WTC11 (cell line): ENCODE measurements around the gene LPCAT1. TPM values are rescaled to one million over a fixed set of nuclear protein-coding genes. Genes with fewer than 3 reads are reported as not detected.
"Not testable (repeated sequence)": the region's sequence is repeated elsewhere in the genome, so short reads cannot be mapped to it uniquely, and the experiment has no call there.

Experiments
- ATAC-seq: fragments of 200-7000 bp; cut with Tn5 transposase; 2 replicates; pipeline ENCODE4 v1.10.0; 2021; ENCODE audit warnings: mild to moderate bottlenecking, moderate library complexity
- CTCF ChIA-PET: fragments of 300-600 bp; sonication (Branson Sonifier 250); formaldehyde crosslinking; loops from one replicate; lab custom pipeline; 2021; ENCODE audit warnings: antibody characterized with exemption; lab: Charles Lee
- POLR2A ChIA-PET: fragments of 350-600 bp; sonication (Branson Sonifier 250); formaldehyde crosslinking; loops from one replicate; lab custom pipeline; 2021; ENCODE audit warnings: antibody characterized with exemption; lab: Charles Lee
- DNase-seq: peaks from one replicate; pipeline ENCODE4 v3.0.0; 2021; ENCODE audit warnings: low spot score
- H3K27ac Mint-ChIP-seq: 2 replicates; pipeline ENCODE4 v1.8.0; 2021; ENCODE audit warnings: mixed read lengths
- H3K27me3 Mint-ChIP-seq: 2 replicates; pipeline ENCODE4 v1.8.0; 2021; ENCODE audit warnings: low read depth, mild to moderate bottlenecking, moderate library complexity, mixed read lengths
- H3K36me3 Mint-ChIP-seq: 2 replicates; pipeline ENCODE4 v1.8.0; 2021; ENCODE audit warnings: mixed read lengths
- H3K4me1 Mint-ChIP-seq: 2 replicates; pipeline ENCODE4 v1.8.0; 2022; ENCODE audit warnings: mixed read lengths
- H3K4me3 Mint-ChIP-seq: 2 replicates; pipeline ENCODE4 v1.8.0; 2021; ENCODE audit warnings: mild to moderate bottlenecking, moderate library complexity, mixed read lengths
- H3K9me3 Mint-ChIP-seq: 2 replicates; pipeline ENCODE4 v1.8.0; 2021; ENCODE audit warnings: mixed read lengths
- ESRRA ChIP-seq: sonication (generic); formaldehyde crosslinking; IDR thresholded peaks from 2 replicates; pipeline ENCODE4 v1.8.1; 2022; ENCODE audit warnings: mild to moderate bottlenecking, missing genetic modification reagents, borderline replicate concordance
- FOXP1 ChIP-seq: sonication (generic); formaldehyde crosslinking; IDR thresholded peaks from 2 replicates; pipeline ENCODE4 v1.8.0; 2022; ENCODE audit warnings: missing genetic modification reagents, mild to moderate bottlenecking, moderate library complexity, borderline replicate concordance
- IRF2 ChIP-seq: sonication (generic); formaldehyde crosslinking; IDR thresholded peaks from 2 replicates; pipeline ENCODE4 v1.8.0; 2022; ENCODE audit warnings: low read depth, missing genetic modification reagents, borderline replicate concordance
- JAZF1 ChIP-seq: fragments of 250-450 bp; sonication (Bioruptor Pico); IDR thresholded peaks from 2 replicates; pipeline ENCODE4 v1.9.0; 2021; ENCODE audit warnings: moderate library complexity, mild to moderate bottlenecking, inconsistent platforms
- NFYB ChIP-seq: sonication (generic); formaldehyde crosslinking; conservative IDR thresholded peaks from 2 replicates; pipeline ENCODE4 v1.8.0; 2022; ENCODE audit warnings: low read depth, missing genetic modification reagents
- NR1H2 ChIP-seq: sonication (generic); formaldehyde crosslinking; IDR thresholded peaks from 2 replicates; pipeline ENCODE4 v1.9.0; 2021; ENCODE audit warnings: mild to moderate bottlenecking, moderate library complexity, missing genetic modification reagents
- NR2C2 ChIP-seq: sonication (generic); formaldehyde crosslinking; IDR thresholded peaks from 2 replicates; pipeline ENCODE4 v1.8.0; 2022; ENCODE audit warnings: mild to moderate bottlenecking, missing genetic modification reagents
- PRRX2 ChIP-seq: fragments of 250-450 bp; sonication (Bioruptor Pico); IDR thresholded peaks from 2 replicates; pipeline ENCODE4 v1.8.0; 2021; ENCODE audit warnings: mild to moderate bottlenecking
- RELA ChIP-seq: sonication (generic); formaldehyde crosslinking; IDR thresholded peaks from 2 replicates; pipeline ENCODE4 v1.8.1; 2022; ENCODE audit warnings: missing genetic modification reagents, mild to moderate bottlenecking, borderline replicate concordance
- SMAD4 ChIP-seq: sonication (generic); formaldehyde crosslinking; IDR thresholded peaks from 2 replicates; pipeline ENCODE4 v1.8.0; 2022; ENCODE audit warnings: mild to moderate bottlenecking, missing genetic modification reagents
- TP53 ChIP-seq: sonication (generic); formaldehyde crosslinking; IDR thresholded peaks from 2 replicates; pipeline ENCODE4 v1.8.1; 2023; ENCODE audit warnings: mild to moderate bottlenecking, missing genetic modification reagents
- ZNF138 ChIP-seq: sonication (generic); formaldehyde crosslinking; conservative IDR thresholded peaks from 2 replicates; pipeline ENCODE4 v1.8.1; 2022; ENCODE audit warnings: mild to moderate bottlenecking, moderate library complexity, missing genetic modification reagents
- ZNF317 ChIP-seq: sonication (generic); formaldehyde crosslinking; IDR thresholded peaks from 2 replicates; pipeline ENCODE4 v1.8.1; 2023; ENCODE audit warnings: low read depth, mild to moderate bottlenecking, moderate library complexity, missing genetic modification reagents, borderline replicate concordance
- total RNA-seq: library from RNA; stranded (reverse); gene quantifications from 3 replicates; pipeline ENCODE4 v1.2.3, GENCODE V29; 2021
- TF ChIP-seq, protein P1 (sequence below): sonication (generic); formaldehyde crosslinking; IDR thresholded peaks from 2 replicates; pipeline ENCODE4 v1.8.1; 2022; ENCODE audit warnings: missing genetic modification reagents, borderline replicate concordance
- TF ChIP-seq, protein P2 (sequence below): sonication (generic); formaldehyde crosslinking; IDR thresholded peaks from 2 replicates; pipeline ENCODE4 v1.8.1; 2022; ENCODE audit warnings: mild to moderate bottlenecking, moderate library complexity, missing genetic modification reagents
- TF ChIP-seq, protein P3 (sequence below): sonication (generic); formaldehyde crosslinking; IDR thresholded peaks from 2 replicates; pipeline ENCODE4 v1.8.1; 2022; ENCODE audit warnings: low read depth, mild to moderate bottlenecking, moderate library complexity, missing genetic modification reagents, borderline replicate concordance
- TF ChIP-seq, protein P4 (sequence below): sonication (generic); formaldehyde crosslinking; IDR thresholded peaks from 2 replicates; pipeline ENCODE4 v1.8.0; 2023; ENCODE audit warnings: missing genetic modification reagents
- TF ChIP-seq, protein P5 (sequence below): sonication (generic); formaldehyde crosslinking; IDR thresholded peaks from 2 replicates; pipeline ENCODE4 v1.8.0; 2022; ENCODE audit warnings: mild to moderate bottlenecking, missing genetic modification reagents
- TF ChIP-seq, protein P6 (sequence below): sonication (generic); formaldehyde crosslinking; conservative IDR thresholded peaks from 2 replicates; pipeline ENCODE4 v1.8.1; 2022; ENCODE audit warnings: mild to moderate bottlenecking, missing genetic modification reagents
- TF ChIP-seq, protein P7 (sequence below): sonication (generic); formaldehyde crosslinking; IDR thresholded peaks from 2 replicates; pipeline ENCODE4 v1.8.1; 2023; ENCODE audit warnings: mild to moderate bottlenecking, missing genetic modification reagents

Gene LPCAT1
- total RNA-seq, 1 experiment from 2014 or later = 206 TPM

DNA sequence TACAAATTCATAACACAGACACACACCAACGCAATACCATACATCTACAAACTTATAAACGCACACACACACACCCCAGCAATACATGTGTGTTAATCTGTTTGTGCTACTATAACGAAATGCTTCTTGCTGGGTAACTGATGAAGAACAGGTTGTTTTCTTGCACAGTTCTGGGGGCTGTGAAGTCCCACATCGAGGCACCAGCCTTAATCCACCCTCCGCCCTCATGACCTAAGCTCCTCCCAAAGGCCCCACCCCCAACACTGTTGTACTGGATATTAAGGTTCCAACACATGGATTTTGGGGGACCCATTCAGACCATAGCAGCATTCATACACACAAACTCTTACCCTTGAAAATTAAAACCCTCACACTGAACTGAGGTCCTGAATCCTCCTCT lies 38.8 kb upstream of the LPCAT1 start:
- no peak overlapping the region for H3K27ac Mint-ChIP-seq
- no peak for ATAC-seq
- H3K4me1 Mint-ChIP-seq = no peaks in the 10 kb centered on the region
- no peak overlapping the region for H3K4me3 Mint-ChIP-seq
- peaks cover 26% of the 10 kb centered on the region for H3K9me3 Mint-ChIP-seq
- CTCF ChIA-PET = interaction anchor here (1.0 kb wide), 1 partner anchor 31 kb away, joined by 3 read pairs; no protein-coding TSS in a partner anchor
- no peaks in the 10 kb centered on the region for H3K27me3 Mint-ChIP-seq
- H3K36me3 Mint-ChIP-seq = no peaks in the 10 kb centered on the region
- no peak for TF ChIP-seq NR1H2 (CRISPR knock-in tag)
- POLR2A ChIA-PET = no interaction called here
- DNase-seq = no peak

DNA sequence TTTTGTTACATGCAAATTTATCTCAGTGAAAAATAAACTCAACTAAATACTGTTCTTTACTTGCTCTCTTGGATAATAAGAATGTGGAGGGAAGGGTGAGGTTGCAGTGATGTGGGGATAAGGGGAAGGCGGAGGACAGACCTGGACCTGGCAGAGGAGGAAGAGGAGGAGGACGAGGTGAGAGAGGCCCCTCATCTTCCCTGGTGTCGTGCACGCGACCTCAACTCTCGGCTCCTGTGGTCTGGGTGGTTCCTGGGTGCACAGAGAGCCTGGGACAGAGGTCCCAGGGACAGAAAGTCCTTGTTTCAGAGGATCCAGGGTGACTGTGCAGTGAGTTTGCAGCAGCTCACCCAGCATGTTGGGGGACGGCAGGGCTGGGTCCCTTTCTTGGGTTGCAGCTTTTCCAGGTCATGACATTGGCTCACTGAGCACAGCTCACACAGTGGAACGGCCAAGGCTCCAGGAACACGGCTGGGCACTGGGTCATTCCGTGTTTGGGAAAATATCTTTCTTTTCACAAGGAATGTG lies 37.7 kb upstream of the LPCAT1 start:
- Mint-ChIP-seq H3K9me3 (peaks cover 26% of the 10 kb centered on the region), H3K27ac (peak overlapping the region; percentile 0; the same call in 1 of the 2 replicates), H3K4me1 (no peaks in the 10 kb centered on the region), H3K36me3 (no peaks in the 10 kb centered on the region), H3K4me3 (no peak overlapping the region), H3K27me3 (no peaks in the 10 kb centered on the region)
- DNase-seq (no peak), ATAC-seq (no peak)
- POLR2A ChIA-PET = no interaction called here
- CTCF ChIA-PET = no interaction called here
- TF ChIP-seq, protein P1, sequence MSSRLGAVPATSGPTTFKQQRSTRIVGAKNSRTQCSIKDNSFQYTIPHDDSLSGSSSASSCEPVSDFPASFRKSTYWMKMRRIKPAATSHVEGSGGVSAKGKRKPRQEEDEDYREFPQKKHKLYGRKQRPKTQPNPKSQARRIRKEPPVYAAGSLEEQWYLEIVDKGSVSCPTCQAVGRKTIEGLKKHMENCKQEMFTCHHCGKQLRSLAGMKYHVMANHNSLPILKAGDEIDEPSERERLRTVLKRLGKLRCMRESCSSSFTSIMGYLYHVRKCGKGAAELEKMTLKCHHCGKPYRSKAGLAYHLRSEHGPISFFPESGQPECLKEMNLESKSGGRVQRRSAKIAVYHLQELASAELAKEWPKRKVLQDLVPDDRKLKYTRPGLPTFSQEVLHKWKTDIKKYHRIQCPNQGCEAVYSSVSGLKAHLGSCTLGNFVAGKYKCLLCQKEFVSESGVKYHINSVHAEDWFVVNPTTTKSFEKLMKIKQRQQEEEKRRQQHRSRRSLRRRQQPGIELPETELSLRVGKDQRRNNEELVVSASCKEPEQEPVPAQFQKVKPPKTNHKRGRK = no peak
- TF ChIP-seq, protein P2, sequence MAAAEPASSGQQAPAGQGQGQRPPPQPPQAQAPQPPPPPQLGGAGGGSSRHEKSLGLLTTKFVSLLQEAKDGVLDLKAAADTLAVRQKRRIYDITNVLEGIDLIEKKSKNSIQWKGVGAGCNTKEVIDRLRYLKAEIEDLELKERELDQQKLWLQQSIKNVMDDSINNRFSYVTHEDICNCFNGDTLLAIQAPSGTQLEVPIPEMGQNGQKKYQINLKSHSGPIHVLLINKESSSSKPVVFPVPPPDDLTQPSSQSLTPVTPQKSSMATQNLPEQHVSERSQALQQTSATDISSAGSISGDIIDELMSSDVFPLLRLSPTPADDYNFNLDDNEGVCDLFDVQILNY (CRISPR knock-in tag) = no peak
- TF ChIP-seq, protein P3, sequence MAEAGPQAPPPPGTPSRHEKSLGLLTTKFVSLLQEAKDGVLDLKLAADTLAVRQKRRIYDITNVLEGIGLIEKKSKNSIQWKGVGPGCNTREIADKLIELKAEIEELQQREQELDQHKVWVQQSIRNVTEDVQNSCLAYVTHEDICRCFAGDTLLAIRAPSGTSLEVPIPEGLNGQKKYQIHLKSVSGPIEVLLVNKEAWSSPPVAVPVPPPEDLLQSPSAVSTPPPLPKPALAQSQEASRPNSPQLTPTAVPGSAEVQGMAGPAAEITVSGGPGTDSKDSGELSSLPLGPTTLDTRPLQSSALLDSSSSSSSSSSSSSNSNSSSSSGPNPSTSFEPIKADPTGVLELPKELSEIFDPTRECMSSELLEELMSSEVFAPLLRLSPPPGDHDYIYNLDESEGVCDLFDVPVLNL = no peak
- TF ChIP-seq ESRRA (CRISPR knock-in tag) (no peak), NFYB (CRISPR knock-in tag) (no peak), TP53 (CRISPR knock-in tag) (no peak)
- TF ChIP-seq, protein P4, sequence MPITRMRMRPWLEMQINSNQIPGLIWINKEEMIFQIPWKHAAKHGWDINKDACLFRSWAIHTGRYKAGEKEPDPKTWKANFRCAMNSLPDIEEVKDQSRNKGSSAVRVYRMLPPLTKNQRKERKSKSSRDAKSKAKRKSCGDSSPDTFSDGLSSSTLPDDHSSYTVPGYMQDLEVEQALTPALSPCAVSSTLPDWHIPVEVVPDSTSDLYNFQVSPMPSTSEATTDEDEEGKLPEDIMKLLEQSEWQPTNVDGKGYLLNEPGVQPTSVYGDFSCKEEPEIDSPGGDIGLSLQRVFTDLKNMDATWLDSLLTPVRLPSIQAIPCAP (CRISPR knock-in tag) = no peak

DNA sequence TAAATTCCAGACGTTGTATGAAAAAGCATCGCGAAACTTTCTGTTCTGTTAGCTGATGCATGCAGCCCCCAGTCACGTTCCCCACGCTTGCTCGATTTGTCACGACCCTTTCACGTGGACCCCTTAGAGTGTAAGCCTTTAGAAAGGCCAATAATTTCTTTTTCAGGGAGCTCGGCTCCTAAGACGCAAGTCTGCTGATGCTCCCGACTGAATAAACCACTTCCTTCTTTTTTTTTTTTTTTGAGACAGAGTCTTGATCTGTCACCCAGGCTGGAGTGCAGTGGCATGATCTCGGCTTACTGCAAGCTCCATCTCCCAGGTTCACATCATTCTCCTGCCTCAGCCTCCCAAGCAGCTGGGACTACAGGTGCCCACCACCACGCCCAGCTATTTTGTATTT lies 36.7 kb upstream of the LPCAT1 start:
- H3K9me3 Mint-ChIP-seq = peaks cover 26% of the 10 kb centered on the region
- H3K4me3 Mint-ChIP-seq, H3K27ac Mint-ChIP-seq, H3K27me3 Mint-ChIP-seq, H3K4me1 Mint-ChIP-seq, POLR2A ChIA-PET, DNase-seq, ATAC-seq, H3K36me3 Mint-ChIP-seq: not testable (repeated sequence)
- CTCF ChIA-PET = interaction anchor here (1.1 to 2.0 kb wide), 3 partner anchors 9 to 92 kb away, joined by 3 to 5 read pairs (median 4); no protein-coding TSS in a partner anchor

DNA sequence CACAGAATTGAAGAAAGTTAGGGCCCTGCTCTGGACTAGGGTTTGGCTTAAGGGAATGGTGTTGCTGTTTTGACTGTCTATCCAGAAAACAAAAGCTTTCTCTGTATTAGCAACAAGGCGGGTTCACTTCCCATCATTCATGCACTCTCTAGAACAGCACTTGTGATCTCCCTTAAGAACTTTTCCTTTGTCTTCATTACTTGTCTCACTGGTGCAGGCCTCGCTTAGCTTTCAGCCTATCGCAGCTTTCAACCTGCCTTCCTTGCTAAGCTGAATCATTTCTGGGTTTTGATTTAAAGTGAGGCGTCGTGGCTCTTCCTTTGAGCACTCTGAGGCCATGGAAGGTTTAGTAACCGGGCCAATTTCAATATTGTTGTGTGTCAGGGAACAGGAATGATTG lies 35.2 kb upstream of the LPCAT1 start:
- Mint-ChIP-seq H3K36me3 (no peaks in the 10 kb centered on the region), H3K4me3 (no peak overlapping the region), H3K4me1 (no peaks in the 10 kb centered on the region), H3K27me3 (no peaks in the 10 kb centered on the region), H3K27ac (no peak overlapping the region), H3K9me3 (peaks cover 26% of the 10 kb centered on the region)
- ChIA-PET POLR2A (no interaction called here), CTCF (interaction anchor here (2.0 kb wide), 1 partner anchor 91 kb away, joined by 5 read pairs; no protein-coding TSS in a partner anchor)
- no peak for ATAC-seq
- DNase-seq = no peak
- TF ChIP-seq, protein P5, sequence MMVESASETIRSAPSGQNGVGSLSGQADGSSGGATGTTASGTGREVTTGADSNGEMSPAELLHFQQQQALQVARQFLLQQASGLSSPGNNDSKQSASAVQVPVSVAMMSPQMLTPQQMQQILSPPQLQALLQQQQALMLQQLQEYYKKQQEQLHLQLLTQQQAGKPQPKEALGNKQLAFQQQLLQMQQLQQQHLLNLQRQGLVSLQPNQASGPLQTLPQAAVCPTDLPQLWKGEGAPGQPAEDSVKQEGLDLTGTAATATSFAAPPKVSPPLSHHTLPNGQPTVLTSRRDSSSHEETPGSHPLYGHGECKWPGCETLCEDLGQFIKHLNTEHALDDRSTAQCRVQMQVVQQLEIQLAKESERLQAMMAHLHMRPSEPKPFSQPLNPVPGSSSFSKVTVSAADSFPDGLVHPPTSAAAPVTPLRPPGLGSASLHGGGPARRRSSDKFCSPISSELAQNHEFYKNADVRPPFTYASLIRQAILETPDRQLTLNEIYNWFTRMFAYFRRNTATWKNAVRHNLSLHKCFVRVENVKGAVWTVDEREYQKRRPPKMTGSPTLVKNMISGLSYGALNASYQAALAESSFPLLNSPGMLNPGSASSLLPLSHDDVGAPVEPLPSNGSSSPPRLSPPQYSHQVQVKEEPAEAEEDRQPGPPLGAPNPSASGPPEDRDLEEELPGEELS (CRISPR knock-in tag) = no peak
- no peak for TF ChIP-seq FOXP1 (CRISPR knock-in tag)
- no peak for TF ChIP-seq RELA (CRISPR knock-in tag)
- TF ChIP-seq ZNF138 (CRISPR knock-in tag) = no peak
- TF ChIP-seq IRF2 (CRISPR knock-in tag) = no peak
- no peak for TF ChIP-seq JAZF1 (CRISPR knock-in tag)
- TF ChIP-seq, protein P6, sequence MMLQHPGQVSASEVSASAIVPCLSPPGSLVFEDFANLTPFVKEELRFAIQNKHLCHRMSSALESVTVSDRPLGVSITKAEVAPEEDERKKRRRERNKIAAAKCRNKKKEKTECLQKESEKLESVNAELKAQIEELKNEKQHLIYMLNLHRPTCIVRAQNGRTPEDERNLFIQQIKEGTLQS (CRISPR knock-in tag) = no peak
- TF ChIP-seq, protein P7, sequence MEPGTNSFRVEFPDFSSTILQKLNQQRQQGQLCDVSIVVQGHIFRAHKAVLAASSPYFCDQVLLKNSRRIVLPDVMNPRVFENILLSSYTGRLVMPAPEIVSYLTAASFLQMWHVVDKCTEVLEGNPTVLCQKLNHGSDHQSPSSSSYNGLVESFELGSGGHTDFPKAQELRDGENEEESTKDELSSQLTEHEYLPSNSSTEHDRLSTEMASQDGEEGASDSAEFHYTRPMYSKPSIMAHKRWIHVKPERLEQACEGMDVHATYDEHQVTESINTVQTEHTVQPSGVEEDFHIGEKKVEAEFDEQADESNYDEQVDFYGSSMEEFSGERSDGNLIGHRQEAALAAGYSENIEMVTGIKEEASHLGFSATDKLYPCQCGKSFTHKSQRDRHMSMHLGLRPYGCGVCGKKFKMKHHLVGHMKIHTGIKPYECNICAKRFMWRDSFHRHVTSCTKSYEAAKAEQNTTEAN (CRISPR knock-in tag) = no peak
- no peak for TF ChIP-seq PRRX2 (CRISPR knock-in tag)
- TF ChIP-seq NR2C2 = no peak
- no peak for TF ChIP-seq ZNF317 (CRISPR knock-in tag)
- TF ChIP-seq SMAD4 = no peak
